MM.1S (cell line): ENCODE results near the gene ID1.

ENCODE experiments used
- EZH2 ChIP-seq: fragments of 300-600 bp; sonication (generic); optimal IDR thresholded peaks from 2 replicates; pipeline ENCODE3; 2017; ENCODE audit warnings: low read depth, mild to moderate bottlenecking, antibody characterized with exemption, low read length, mixed read lengths
- TF ChIP-seq, protein P1 (sequence below): fragments of 300-600 bp; sonication (generic); IDR thresholded peaks from 2 replicates; pipeline ENCODE4 v1.5.1; 2016; ENCODE audit warnings: antibody characterized with exemption, low read length, mixed read lengths

- TF ChIP-seq, protein P1, sequence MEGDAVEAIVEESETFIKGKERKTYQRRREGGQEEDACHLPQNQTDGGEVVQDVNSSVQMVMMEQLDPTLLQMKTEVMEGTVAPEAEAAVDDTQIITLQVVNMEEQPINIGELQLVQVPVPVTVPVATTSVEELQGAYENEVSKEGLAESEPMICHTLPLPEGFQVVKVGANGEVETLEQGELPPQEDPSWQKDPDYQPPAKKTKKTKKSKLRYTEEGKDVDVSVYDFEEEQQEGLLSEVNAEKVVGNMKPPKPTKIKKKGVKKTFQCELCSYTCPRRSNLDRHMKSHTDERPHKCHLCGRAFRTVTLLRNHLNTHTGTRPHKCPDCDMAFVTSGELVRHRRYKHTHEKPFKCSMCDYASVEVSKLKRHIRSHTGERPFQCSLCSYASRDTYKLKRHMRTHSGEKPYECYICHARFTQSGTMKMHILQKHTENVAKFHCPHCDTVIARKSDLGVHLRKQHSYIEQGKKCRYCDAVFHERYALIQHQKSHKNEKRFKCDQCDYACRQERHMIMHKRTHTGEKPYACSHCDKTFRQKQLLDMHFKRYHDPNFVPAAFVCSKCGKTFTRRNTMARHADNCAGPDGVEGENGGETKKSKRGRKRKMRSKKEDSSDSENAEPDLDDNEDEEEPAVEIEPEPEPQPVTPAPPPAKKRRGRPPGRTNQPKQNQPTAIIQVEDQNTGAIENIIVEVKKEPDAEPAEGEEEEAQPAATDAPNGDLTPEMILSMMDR = no peak
- TF ChIP-seq EZH2 = no peak
These were observed 36.3 kb downstream of the ID1 start for GRCh38 chr20:31641391-31641790.
